Measurements from ENCODE around the gene UNC119B.

DNA sequence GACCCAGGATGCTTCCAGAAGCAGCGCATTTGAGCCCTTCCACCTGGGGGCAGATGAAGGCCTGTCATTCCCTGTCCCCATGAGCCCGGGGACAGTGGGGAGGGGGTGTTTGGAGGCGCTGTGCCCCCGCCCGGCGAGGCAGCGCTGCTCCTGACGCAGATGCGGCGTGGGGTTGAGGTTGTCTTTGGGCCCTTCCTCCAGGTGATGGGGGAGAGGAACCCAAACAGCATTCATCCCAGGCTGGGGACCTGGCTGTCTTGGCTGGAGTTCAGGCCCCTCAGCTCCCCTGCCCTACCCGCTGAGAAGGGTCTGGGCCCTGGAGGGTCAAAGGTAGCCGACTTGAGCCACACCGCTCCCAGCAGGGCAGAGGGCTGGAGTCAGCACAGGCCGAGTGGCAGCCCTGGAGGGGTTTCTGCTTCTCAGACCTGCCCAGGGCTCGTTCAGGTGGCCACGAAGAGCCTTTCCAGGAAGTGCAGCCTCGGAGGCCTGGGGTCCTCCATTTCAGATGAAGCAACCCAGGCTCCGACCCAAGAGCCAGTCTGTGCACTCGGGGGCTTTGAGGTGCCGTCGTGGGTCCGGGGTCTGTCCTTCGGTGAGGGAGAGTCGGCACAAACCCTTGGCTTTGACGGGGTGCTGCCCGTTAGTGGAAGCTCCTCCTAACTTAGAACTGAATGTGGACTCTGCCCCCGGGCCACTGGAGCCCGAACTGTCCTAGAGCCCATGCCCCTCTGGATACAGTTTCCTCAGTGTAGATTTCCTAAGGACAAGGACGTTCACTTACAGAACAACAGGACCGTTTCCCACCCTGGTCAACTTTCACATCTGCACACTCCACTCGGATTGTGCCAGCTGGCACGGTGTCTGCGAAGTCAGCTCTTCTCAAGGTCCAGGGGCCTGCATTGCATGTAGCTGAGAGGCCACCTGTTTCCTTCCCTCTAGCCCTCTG, 31.5 kb downstream of the UNC119B start:
- no peak for TF ChIP-seq EZH2 (IDR thresholded peaks at IDR 0.05; ENCODE audit: borderline replicate concordance, low read depth, low read length, poor library complexity, severe bottlenecking)
- TF ChIP-seq, protein P1, sequence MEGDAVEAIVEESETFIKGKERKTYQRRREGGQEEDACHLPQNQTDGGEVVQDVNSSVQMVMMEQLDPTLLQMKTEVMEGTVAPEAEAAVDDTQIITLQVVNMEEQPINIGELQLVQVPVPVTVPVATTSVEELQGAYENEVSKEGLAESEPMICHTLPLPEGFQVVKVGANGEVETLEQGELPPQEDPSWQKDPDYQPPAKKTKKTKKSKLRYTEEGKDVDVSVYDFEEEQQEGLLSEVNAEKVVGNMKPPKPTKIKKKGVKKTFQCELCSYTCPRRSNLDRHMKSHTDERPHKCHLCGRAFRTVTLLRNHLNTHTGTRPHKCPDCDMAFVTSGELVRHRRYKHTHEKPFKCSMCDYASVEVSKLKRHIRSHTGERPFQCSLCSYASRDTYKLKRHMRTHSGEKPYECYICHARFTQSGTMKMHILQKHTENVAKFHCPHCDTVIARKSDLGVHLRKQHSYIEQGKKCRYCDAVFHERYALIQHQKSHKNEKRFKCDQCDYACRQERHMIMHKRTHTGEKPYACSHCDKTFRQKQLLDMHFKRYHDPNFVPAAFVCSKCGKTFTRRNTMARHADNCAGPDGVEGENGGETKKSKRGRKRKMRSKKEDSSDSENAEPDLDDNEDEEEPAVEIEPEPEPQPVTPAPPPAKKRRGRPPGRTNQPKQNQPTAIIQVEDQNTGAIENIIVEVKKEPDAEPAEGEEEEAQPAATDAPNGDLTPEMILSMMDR (conservative IDR thresholded peaks at IDR 0.05; ENCODE audit: low read depth, low read length) = no peak

All from A673 (cell line).